Measurements from ENCODE around the gene NXPH1.

- TF ChIP-seq CTCF (IDR thresholded peaks at IDR 0.05) (no peak), POLR2AphosphoS5 (IDR thresholded peaks at IDR 0.05) (no peak), POLR2A (IDR thresholded peaks at IDR 0.05) (no peak)
Observed at GRCh38 chr7:8490391-8491045, 57.1 kb downstream of the NXPH1 start.
